Smooth muscle cell of the umbilical artery (primary cell): Measurements from ENCODE around the gene XNDC1N. TPM values are rescaled to one million over a fixed set of nuclear protein-coding genes. Genes with fewer than 3 reads are reported as not detected.

ENCODE experiments used
- total RNA-seq: library from RNA; depleted of rRNA; stranded (reverse); fragments of >200 nt; gene quantifications from 2 replicates; pipeline ENCODE4 v1.2.3, GENCODE V29; 2014

Gene XNDC1N
- 5.5 and 8.9 TPM in 2 replicates for total RNA-seq

GRCh38 chr11:71927820-71928736 lies at the start of gene XNDC1N:
Gene XNDC1N, minus strand, starts transcription at chr11:71928594. Its CDS starts 5,241 bp downstream, at chr11:71923353.

GRCh38 chr11:71928737-71929443 lies 496 bp upstream of the XNDC1N start, which contains the start of gene RNF121:
Gene RNF121, plus strand, starts transcription at chr11:71929046. Its CDS starts 16 bp downstream, at chr11:71929062.

Other genes with a start within 250 kb of the XNDC1N start
- gene DEFB108B, start 95.4 kb downstream of the XNDC1N start, total RNA-seq = not detected in 2 replicates
- not detected in 2 replicates for gene DEFB131B, start 50.1 kb downstream of the XNDC1N start, total RNA-seq
- 49.9 and 53.7 TPM in 2 replicates for gene RNF121, start 452 bp upstream of the XNDC1N start, total RNA-seq
- 2.7 and 4.5 TPM in 2 replicates for gene IL18BP, start 70.3 kb upstream of the XNDC1N start, total RNA-seq
- 121 and 150 TPM in 2 replicates for gene NUMA1, start 151.9 kb upstream of the XNDC1N start, total RNA-seq
- 2.4 and 4.3 TPM in 2 replicates for gene LRRC51, start 152.3 kb upstream of the XNDC1N start, total RNA-seq
- gene LAMTOR1, start 174.7 kb upstream of the XNDC1N start, total RNA-seq = 62.6 and 63.0 TPM in 2 replicates
- not detected in 2 replicates for gene TOMT, start 177.3 kb upstream of the XNDC1N start, total RNA-seq
- gene ANAPC15, start 184.1 kb upstream of the XNDC1N start, total RNA-seq = 15.4 and 17.4 TPM in 2 replicates
- 0.23 TPM in 1 of 2 replicates, not detected in the other for gene FOLR3, start 207.1 kb upstream of the XNDC1N start, total RNA-seq